Mammary epithelial cell (primary cell): ENCODE data around the gene FBXL17.

Experiments
- EZH2 ChIP-seq: IDR thresholded peaks from 2 replicates; pipeline ENCODE4 v1.6.1; 2012; ENCODE audit warnings: low read length, inconsistent platforms, borderline replicate concordance
- TF ChIP-seq, protein P1 (sequence below), 2 donors: IDR thresholded peaks in 1 of 2; conservative IDR thresholded peaks in 1 of 2; 2 replicates each; pipeline ENCODE4 v1.5.1; 2011 to 2012; ENCODE audit warnings: inconsistent platforms in 2 of 2, low read length in 2 of 2, mild to moderate bottlenecking in 2 of 2, control low read depth in 1 of 2, low read depth in 1 of 2; ENCODE audit not compliant: insufficient read depth in 1 of 2; ENCODE audit errors: extremely low read depth in 1 of 2

DNA sequence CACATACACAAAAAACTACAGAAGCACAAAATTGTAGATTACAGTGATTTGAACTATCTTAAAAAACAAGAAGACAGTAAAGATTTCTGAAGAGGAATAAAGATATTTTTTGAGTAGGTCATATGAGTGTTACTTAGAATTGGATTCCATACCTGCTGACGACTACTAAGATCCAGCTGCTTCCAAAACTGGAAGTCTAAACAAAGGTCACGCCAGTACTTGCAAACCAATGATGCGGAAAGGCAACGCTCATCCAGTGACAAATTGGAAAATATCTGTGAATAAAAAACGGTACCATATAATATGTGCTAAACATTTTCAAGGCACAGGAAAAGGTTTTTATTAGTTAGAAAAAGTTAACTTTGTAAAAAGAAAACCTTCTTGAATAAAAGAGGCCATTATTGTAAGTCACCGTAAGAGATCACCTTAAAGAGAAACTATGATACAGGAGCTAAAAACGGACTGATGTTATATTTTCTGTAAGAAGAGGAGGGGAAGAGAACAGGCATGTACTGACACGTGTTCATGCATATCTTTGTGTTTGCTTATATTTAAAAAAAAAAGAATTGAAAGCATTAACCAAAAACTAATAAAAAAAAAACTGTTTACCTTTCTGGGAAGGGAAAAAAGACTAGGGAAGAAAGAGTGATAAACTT, 14.1 kb downstream of the FBXL17 start:
- TF ChIP-seq, protein P1, sequence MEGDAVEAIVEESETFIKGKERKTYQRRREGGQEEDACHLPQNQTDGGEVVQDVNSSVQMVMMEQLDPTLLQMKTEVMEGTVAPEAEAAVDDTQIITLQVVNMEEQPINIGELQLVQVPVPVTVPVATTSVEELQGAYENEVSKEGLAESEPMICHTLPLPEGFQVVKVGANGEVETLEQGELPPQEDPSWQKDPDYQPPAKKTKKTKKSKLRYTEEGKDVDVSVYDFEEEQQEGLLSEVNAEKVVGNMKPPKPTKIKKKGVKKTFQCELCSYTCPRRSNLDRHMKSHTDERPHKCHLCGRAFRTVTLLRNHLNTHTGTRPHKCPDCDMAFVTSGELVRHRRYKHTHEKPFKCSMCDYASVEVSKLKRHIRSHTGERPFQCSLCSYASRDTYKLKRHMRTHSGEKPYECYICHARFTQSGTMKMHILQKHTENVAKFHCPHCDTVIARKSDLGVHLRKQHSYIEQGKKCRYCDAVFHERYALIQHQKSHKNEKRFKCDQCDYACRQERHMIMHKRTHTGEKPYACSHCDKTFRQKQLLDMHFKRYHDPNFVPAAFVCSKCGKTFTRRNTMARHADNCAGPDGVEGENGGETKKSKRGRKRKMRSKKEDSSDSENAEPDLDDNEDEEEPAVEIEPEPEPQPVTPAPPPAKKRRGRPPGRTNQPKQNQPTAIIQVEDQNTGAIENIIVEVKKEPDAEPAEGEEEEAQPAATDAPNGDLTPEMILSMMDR (conservative IDR thresholded peaks at IDR 0.05 in 1 of 2, IDR thresholded peaks at IDR 0.05 in 1 of 2; ENCODE audit: extremely low read depth in 1 of 2, insufficient read depth in 1 of 2, low read depth in 1 of 2, low read length in 2 of 2) = no peak
- no peak for TF ChIP-seq EZH2
